HEK293 (cell line): Measurements from ENCODE around the gene PIGH.

Source experiments
- CTCF ChIA-PET: fragments of 350-600 bp; formaldehyde crosslinking; extraction: SDS; loops from one replicate; lab custom pipeline; 2021; ENCODE audit warnings: antibody characterized with exemption; lab: Yijun Ruan, JAX
- POLR2A ChIA-PET: fragments of 300-600 bp; formaldehyde crosslinking; extraction: SDS; loops from one replicate; lab custom pipeline; 2020; ENCODE audit warnings: antibody characterized with exemption, inconsistent platforms; lab: Yijun Ruan, JAX
- H3K27ac ChIP-seq: fragments of 200-500 bp; sonication (Bioruptor generic); 2 replicates; pipeline ENCODE4 v1.5.1; 2014; ENCODE audit warnings: low read depth, low read length, control low read depth, inconsistent platforms; ENCODE audit errors: extremely low read depth
- H3K36me3 ChIP-seq, 2 experiments: fragments of 200-500 bp in 1 of 2; sonication (Bioruptor generic) in 1 of 2; 1 replicate in 1 of 2; 2 replicates in 1 of 2; pipeline ENCODE4 v1.5.1; 2014 to 2017; ENCODE audit warnings: inconsistent platforms in 2 of 2, low read length in 2 of 2; ENCODE audit not compliant: control insufficient read depth in 2 of 2, insufficient read depth in 1 of 2
- H3K4me1 ChIP-seq: fragments of 200-500 bp; sonication (Bioruptor generic); 2 replicates; pipeline ENCODE4 v1.5.1; 2014; ENCODE audit warnings: mild to moderate bottlenecking, low read length, inconsistent platforms; ENCODE audit not compliant: control insufficient read depth, insufficient read depth
- H3K4me3 ChIP-seq: 2 replicates; pipeline ENCODE4 v1.5.1; 2011; ENCODE audit warnings: low read depth, mild to moderate bottlenecking, control low read depth, low read length, moderate library complexity
- H3K9me3 ChIP-seq: fragments of 200-500 bp; sonication (Bioruptor generic); 2 replicates; pipeline ENCODE4 v1.5.1; 2014; ENCODE audit warnings: low read depth, low read length, inconsistent platforms; ENCODE audit not compliant: control insufficient read depth, insufficient read depth
- BCL11A ChIP-seq: fragments of 450-650 bp; formaldehyde crosslinking; IDR thresholded peaks from 2 replicates; pipeline ENCODE4 v1.5.1; 2016; ENCODE audit warnings: low read depth, missing biosample characterization, missing genetic modification characterization
- GLI2 ChIP-seq: fragments of 450-650 bp; formaldehyde crosslinking; IDR thresholded peaks from 2 replicates; pipeline ENCODE4; 2017; ENCODE audit warnings: missing biosample characterization, missing genetic modification characterization, low read depth, borderline replicate concordance
- GLIS1 ChIP-seq: fragments of 450-650 bp; formaldehyde crosslinking; IDR thresholded peaks from 2 replicates; pipeline ENCODE4 v1.5.1; 2016; ENCODE audit warnings: missing biosample characterization, missing genetic modification characterization
- HOXA7 ChIP-seq: sonication (generic); formaldehyde crosslinking; IDR thresholded peaks from 2 replicates; pipeline ENCODE4 v1.8.1; 2022; ENCODE audit warnings: missing genetic modification reagents, borderline replicate concordance
- HOXD13 ChIP-seq: sonication (generic); formaldehyde crosslinking; IDR thresholded peaks from 2 replicates; pipeline ENCODE4 v1.8.0; 2022; ENCODE audit warnings: missing genetic modification reagents, borderline replicate concordance
- OSR2 ChIP-seq: fragments of 450-650 bp; formaldehyde crosslinking; IDR thresholded peaks from 2 replicates; pipeline ENCODE4 v1.5.1; 2016; ENCODE audit warnings: missing biosample characterization, missing genetic modification characterization
- YY1 ChIP-seq: fragments of 450-650 bp; formaldehyde crosslinking; IDR thresholded peaks from 2 replicates; pipeline ENCODE4 v1.5.1; 2018; ENCODE audit warnings: missing biosample characterization, missing genetic modification characterization
- ZBTB21 ChIP-seq: fragments of 450-650 bp; formaldehyde crosslinking; IDR thresholded peaks from 2 replicates; pipeline ENCODE4 v1.5.1; 2017; ENCODE audit warnings: missing biosample characterization, missing genetic modification characterization
- ZFHX2 ChIP-seq: fragments of 450-650 bp; formaldehyde crosslinking; conservative IDR thresholded peaks from 2 replicates; pipeline ENCODE4 v1.5.1; 2016; ENCODE audit warnings: missing biosample characterization, missing genetic modification characterization
- ZFP41 ChIP-seq: fragments of 450-650 bp; formaldehyde crosslinking; IDR thresholded peaks from 2 replicates; pipeline ENCODE4 v1.5.1; 2016; ENCODE audit warnings: missing biosample characterization, missing genetic modification characterization, borderline replicate concordance
- ZNF121 ChIP-seq: fragments of 450-650 bp; formaldehyde crosslinking; IDR thresholded peaks from 2 replicates; pipeline ENCODE4 v1.5.1; 2016; ENCODE audit warnings: missing biosample characterization, missing genetic modification characterization
- ZNF133 ChIP-seq: fragments of 450-650 bp; formaldehyde crosslinking; IDR thresholded peaks from 2 replicates; pipeline ENCODE4 v1.5.1; 2016; ENCODE audit warnings: missing biosample characterization, missing genetic modification characterization
- ZNF292 ChIP-seq: fragments of 450-650 bp; formaldehyde crosslinking; IDR thresholded peaks from 2 replicates; pipeline ENCODE4 v1.5.1; 2016; ENCODE audit warnings: low read depth, missing biosample characterization, missing genetic modification characterization, borderline replicate concordance
- ZNF302 ChIP-seq: fragments of 450-650 bp; formaldehyde crosslinking; IDR thresholded peaks from 2 replicates; pipeline ENCODE4 v1.5.1; 2016; ENCODE audit warnings: missing biosample characterization, missing genetic modification characterization, low read depth
- ZNF335 ChIP-seq: fragments of 450-650 bp; formaldehyde crosslinking; conservative IDR thresholded peaks from 2 replicates; pipeline ENCODE4 v1.5.1; 2016; ENCODE audit warnings: missing biosample characterization, missing genetic modification characterization
- ZNF350 ChIP-seq: fragments of 450-650 bp; formaldehyde crosslinking; IDR thresholded peaks from 2 replicates; pipeline ENCODE4 v1.5.0; 2017; ENCODE audit warnings: missing biosample characterization, mild to moderate bottlenecking, missing genetic modification characterization
- ZNF529 ChIP-seq: fragments of 450-650 bp; formaldehyde crosslinking; IDR thresholded peaks from 2 replicates; pipeline ENCODE4 v1.5.1; 2017; ENCODE audit warnings: missing genetic modification characterization, missing biosample characterization; ENCODE audit not compliant: insufficient replicate concordance
- ZNF561 ChIP-seq: fragments of 450-650 bp; IDR thresholded peaks from 2 replicates; pipeline ENCODE4 v1.5.1; 2018; ENCODE audit warnings: missing biosample characterization, missing genetic modification characterization, borderline replicate concordance
- ZNF600 ChIP-seq: fragments of 450-650 bp; formaldehyde crosslinking; IDR thresholded peaks from 2 replicates; pipeline ENCODE4 v1.5.1; 2016; ENCODE audit warnings: missing biosample characterization, missing genetic modification characterization
- ZNF629 ChIP-seq: fragments of 450-650 bp; formaldehyde crosslinking; IDR thresholded peaks from 2 replicates; pipeline ENCODE4 v1.5.1; 2017; ENCODE audit warnings: missing biosample characterization, missing genetic modification characterization
- ZNF776 ChIP-seq: fragments of 450-650 bp; formaldehyde crosslinking; IDR thresholded peaks from 2 replicates; pipeline ENCODE4 v1.5.0; 2017; ENCODE audit warnings: missing biosample characterization, missing genetic modification characterization, borderline replicate concordance
- ZXDB ChIP-seq: fragments of 450-650 bp; formaldehyde crosslinking; IDR thresholded peaks from 2 replicates; pipeline ENCODE4 v1.5.1; 2016; ENCODE audit warnings: missing biosample characterization, missing genetic modification characterization
- TF ChIP-seq, protein P1 (sequence below): fragments of 450-650 bp; formaldehyde crosslinking; IDR thresholded peaks from 2 replicates; pipeline ENCODE4 v1.5.1; 2016; ENCODE audit warnings: missing biosample characterization, missing genetic modification characterization
- TF ChIP-seq, protein P2 (sequence below): fragments of 450-650 bp; formaldehyde crosslinking; IDR thresholded peaks from 2 replicates; pipeline ENCODE4 v1.5.1; 2016; ENCODE audit warnings: missing biosample characterization, missing genetic modification characterization
- TF ChIP-seq, protein P3 (sequence below): fragments of 450-650 bp; formaldehyde crosslinking; IDR thresholded peaks from 2 replicates; pipeline ENCODE4 v1.5.1; 2016; ENCODE audit warnings: missing biosample characterization, missing genetic modification characterization
- TF ChIP-seq, protein P4 (sequence below): fragments of 450-650 bp; formaldehyde crosslinking; IDR thresholded peaks from 2 replicates; pipeline ENCODE4 v1.5.1; 2017; ENCODE audit warnings: missing biosample characterization, missing genetic modification characterization
- TF ChIP-seq, protein P5 (sequence below): fragments of 450-650 bp; formaldehyde crosslinking; IDR thresholded peaks from 2 replicates; pipeline ENCODE4 v1.5.1; 2017; ENCODE audit warnings: missing biosample characterization, mild to moderate bottlenecking, missing genetic modification characterization, moderate library complexity

The PIGH gene

DNA sequence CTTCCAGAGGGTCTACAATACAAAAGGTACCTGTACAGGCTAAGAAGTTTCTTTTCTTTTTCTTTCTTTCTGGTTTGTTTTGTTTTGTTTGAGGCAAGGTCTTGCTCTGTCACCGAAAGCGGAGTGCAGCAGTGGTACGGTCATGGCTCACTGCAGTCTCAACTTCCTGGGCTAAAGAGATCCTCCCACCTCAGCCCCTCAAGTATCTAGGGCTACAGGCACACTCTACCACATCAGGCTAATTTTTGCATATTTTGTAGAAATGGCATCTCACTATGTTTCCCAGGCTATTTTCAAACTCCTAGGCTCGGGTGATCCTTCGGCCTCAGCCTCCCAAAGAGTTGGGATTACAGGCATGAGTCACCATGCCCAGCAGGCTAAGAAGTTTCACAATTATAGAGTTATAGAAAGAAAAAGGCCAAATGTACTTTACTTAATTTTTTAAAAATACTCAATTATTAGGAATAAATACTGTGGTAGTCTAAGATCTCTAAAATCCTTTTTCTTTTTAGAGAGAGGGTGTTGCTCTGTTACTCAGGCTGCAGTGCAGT, 3.0 kb upstream of the PIGH start:
- TF ChIP-seq ZNF600 (tag by site-specific recombination) (no peak), ZNF133 (no peak), ZBTB21 (tag by site-specific recombination) (no peak), ZNF292 (tag by site-specific recombination) (no peak), ZNF529 (tag by site-specific recombination) (no peak), GLI2 (tag by site-specific recombination) (no peak), ZNF350 (no peak), ZNF561 (tag by site-specific recombination) (no peak), ZFHX2 (tag by site-specific recombination) (no peak), ZXDB (tag by site-specific recombination) (no peak)
- TF ChIP-seq, protein P1, sequence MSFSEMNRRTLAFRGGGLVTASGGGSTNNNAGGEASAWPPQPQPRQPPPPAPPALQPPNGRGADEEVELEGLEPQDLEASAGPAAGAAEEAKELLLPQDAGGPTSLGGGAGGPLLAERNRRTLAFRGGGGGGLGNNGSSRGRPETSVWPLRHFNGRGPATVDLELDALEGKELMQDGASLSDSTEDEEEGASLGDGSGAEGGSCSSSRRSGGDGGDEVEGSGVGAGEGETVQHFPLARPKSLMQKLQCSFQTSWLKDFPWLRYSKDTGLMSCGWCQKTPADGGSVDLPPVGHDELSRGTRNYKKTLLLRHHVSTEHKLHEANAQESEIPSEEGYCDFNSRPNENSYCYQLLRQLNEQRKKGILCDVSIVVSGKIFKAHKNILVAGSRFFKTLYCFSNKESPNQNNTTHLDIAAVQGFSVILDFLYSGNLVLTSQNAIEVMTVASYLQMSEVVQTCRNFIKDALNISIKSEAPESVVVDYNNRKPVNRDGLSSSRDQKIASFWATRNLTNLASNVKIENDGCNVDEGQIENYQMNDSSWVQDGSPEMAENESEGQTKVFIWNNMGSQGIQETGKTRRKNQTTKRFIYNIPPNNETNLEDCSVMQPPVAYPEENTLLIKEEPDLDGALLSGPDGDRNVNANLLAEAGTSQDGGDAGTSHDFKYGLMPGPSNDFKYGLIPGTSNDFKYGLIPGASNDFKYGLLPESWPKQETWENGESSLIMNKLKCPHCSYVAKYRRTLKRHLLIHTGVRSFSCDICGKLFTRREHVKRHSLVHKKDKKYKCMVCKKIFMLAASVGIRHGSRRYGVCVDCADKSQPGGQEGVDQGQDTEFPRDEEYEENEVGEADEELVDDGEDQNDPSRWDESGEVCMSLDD (tag by site-specific recombination), result no peak
- TF ChIP-seq, protein P2, sequence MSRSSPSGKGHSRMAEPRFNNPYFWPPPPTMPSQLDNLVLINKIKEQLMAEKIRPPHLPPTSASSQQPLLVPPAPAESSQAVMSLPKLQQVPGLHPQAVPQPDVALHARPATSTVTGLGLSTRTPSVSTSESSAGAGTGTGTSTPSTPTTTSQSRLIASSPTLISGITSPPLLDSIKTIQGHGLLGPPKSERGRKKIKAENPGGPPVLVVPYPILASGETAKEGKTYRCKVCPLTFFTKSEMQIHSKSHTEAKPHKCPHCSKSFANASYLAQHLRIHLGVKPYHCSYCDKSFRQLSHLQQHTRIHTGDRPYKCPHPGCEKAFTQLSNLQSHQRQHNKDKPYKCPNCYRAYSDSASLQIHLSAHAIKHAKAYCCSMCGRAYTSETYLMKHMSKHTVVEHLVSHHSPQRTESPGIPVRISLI (tag by site-specific recombination), result no peak
- ChIA-PET CTCF (no interaction called here), POLR2A (no interaction called here)
- no peak overlapping the region for H3K27ac ChIP-seq
- no peak overlapping the region for H3K4me3 ChIP-seq
- no peaks in the 10 kb centered on the region for H3K36me3 ChIP-seq
- H3K9me3 ChIP-seq, result no peaks in the 10 kb centered on the region
- no peaks in the 10 kb centered on the region for H3K4me1 ChIP-seq

DNA sequence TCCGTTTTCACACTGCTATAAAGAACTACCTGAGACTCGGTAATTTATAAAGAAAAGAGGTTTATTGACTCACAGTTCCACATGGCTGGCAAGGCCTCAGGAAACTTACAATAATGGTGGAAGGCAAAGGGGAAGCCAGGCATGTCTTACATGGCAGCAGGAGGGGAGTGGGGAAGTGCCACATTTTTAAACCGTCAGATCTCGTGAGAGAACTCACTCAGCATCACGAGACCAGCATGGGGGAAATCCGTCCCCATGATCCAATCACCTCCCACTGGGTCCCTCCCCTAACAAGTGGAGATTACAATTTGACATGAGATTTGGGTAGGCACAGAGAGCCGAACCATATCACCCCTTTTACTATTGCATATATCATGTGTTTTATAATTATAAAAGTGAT, 2.0 kb upstream of the PIGH start:
- Histone ChIP-seq H3K4me3 (no peak overlapping the region), H3K27ac (no peak overlapping the region), H3K9me3 (no peaks in the 10 kb centered on the region), H3K4me1 (no peaks in the 10 kb centered on the region), H3K36me3 (no peaks in the 10 kb centered on the region)
- ChIA-PET CTCF (interaction anchor here (0.9 kb wide), 1 partner anchor 75 kb away, joined by 3 read pairs; no protein-coding TSS in a partner anchor), POLR2A (no interaction called here)
- TF ChIP-seq, protein P3, sequence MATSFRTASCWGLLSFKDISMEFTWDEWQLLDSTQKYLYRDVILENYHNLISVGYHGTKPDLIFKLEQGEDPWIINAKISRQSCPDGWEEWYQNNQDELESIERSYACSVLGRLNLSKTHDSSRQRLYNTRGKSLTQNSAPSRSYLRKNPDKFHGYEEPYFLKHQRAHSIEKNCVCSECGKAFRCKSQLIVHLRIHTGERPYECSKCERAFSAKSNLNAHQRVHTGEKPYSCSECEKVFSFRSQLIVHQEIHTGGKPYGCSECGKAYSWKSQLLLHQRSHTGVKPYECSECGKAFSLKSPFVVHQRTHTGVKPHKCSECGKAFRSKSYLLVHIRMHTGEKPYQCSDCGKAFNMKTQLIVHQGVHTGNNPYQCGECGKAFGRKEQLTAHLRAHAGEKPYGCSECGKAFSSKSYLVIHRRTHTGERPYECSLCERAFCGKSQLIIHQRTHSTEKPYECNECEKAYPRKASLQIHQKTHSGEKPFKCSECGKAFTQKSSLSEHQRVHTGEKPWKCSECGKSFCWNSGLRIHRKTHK (tag by site-specific recombination), result no peak
- TF ChIP-seq, protein P4, sequence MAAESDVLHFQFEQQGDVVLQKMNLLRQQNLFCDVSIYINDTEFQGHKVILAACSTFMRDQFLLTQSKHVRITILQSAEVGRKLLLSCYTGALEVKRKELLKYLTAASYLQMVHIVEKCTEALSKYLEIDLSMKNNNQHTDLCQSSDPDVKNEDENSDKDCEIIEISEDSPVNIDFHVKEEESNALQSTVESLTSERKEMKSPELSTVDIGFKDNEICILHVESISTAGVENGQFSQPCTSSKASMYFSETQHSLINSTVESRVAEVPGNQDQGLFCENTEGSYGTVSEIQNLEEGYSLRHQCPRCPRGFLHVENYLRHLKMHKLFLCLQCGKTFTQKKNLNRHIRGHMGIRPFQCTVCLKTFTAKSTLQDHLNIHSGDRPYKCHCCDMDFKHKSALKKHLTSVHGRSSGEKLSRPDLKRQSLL (tag by site-specific recombination), result no peak
- TF ChIP-seq YY1 (tag by site-specific recombination), result no peak
- TF ChIP-seq GLIS1 (tag by site-specific recombination), result no peak
- TF ChIP-seq HOXD13 (CRISPR knock-in tag), result no peak
- TF ChIP-seq ZNF335 (tag by site-specific recombination), result no peak
- no peak for TF ChIP-seq ZNF776 (tag by site-specific recombination)
- TF ChIP-seq ZNF629 (tag by site-specific recombination), result no peak
- TF ChIP-seq OSR2 (tag by site-specific recombination), result no peak
- TF ChIP-seq, protein P5, sequence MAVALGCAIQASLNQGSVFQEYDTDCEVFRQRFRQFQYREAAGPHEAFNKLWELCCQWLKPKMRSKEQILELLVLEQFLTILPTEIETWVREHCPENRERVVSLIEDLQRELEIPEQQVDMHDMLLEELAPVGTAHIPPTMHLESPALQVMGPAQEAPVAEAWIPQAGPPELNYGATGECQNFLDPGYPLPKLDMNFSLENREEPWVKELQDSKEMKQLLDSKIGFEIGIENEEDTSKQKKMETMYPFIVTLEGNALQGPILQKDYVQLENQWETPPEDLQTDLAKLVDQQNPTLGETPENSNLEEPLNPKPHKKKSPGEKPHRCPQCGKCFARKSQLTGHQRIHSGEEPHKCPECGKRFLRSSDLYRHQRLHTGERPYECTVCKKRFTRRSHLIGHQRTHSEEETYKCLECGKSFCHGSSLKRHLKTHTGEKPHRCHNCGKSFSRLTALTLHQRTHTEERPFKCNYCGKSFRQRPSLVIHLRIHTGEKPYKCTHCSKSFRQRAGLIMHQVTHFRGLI (tag by site-specific recombination), result no peak
- no peak for TF ChIP-seq HOXA7 (CRISPR knock-in tag)
- TF ChIP-seq, protein P2 (tag by site-specific recombination), result no peak
- no peak for TF ChIP-seq ZFP41 (tag by site-specific recombination)
- no peak for TF ChIP-seq ZNF121 (tag by site-specific recombination)
- no peak for TF ChIP-seq ZNF302 (tag by site-specific recombination)
- TF ChIP-seq BCL11A (tag by site-specific recombination), result no peak
